Stimulated activated CD4-positive, alpha-beta T cell treated with anti-CD3 and anti-CD28 coated beads, Interleukin-4, amount 100 ng/mL, for 24 hours (primary cell): ENCODE data around the gene SLC29A3.
A peak's percentile ranks its signal among the peaks of the same experiment; 100 is the strongest.
"Not testable (repeated sequence)": the region's sequence is repeated elsewhere in the genome, so short reads cannot be mapped to it uniquely, and the experiment has no call there.

Experiments
- DNase-seq: peaks from one replicate; pipeline ENCODE4 v3.0.0-alpha.2; 2020

Gene SLC29A3

GRCh38 chr10:71284544-71285179 is 34.4 kb upstream of the SLC29A3 start:
- DNase-seq: no peak

- DNase-seq: peak; percentile 32
Measured at GRCh38 chr10:71285180-71285545, 33.9 kb upstream of the SLC29A3 start.

GRCh38 chr10:71285986-71286385 is 33.1 kb upstream of the SLC29A3 start:
- DNase-seq: no peak

GRCh38 chr10:71286521-71287294 is 32.4 kb upstream of the SLC29A3 start:
- no peak for DNase-seq

- DNase-seq: no peak
Measured at GRCh38 chr10:71287456-71287855, 31.6 kb upstream of the SLC29A3 start.

- DNase-seq: no peak
Measured at GRCh38 chr10:71288461-71288860, 30.6 kb upstream of the SLC29A3 start.

- DNase-seq: no peak
Measured at GRCh38 chr10:71289421-71290130, 29.5 kb upstream of the SLC29A3 start.

- DNase-seq: no peak
Measured at GRCh38 chr10:71290331-71290730, 28.7 kb upstream of the SLC29A3 start.

- DNase-seq: no peak
Measured at GRCh38 chr10:71290806-71291527, 28.1 kb upstream of the SLC29A3 start.

GRCh38 chr10:71291528-71291900 is 27.5 kb upstream of the SLC29A3 start:
- no peak for DNase-seq

GRCh38 chr10:71292624-71293445 is 26.2 kb upstream of the SLC29A3 start:
- no peak for DNase-seq

- DNase-seq: no peak
Measured at GRCh38 chr10:71293446-71294084, 25.5 kb upstream of the SLC29A3 start.

- DNase-seq: no peak
Measured at GRCh38 chr10:71294091-71294561, 24.9 kb upstream of the SLC29A3 start.

GRCh38 chr10:71294856-71295255 is 24.2 kb upstream of the SLC29A3 start:
- DNase-seq: no peak

GRCh38 chr10:71295641-71296040 is 23.4 kb upstream of the SLC29A3 start:
- no peak for DNase-seq

GRCh38 chr10:71296086-71296485 is 23.0 kb upstream of the SLC29A3 start:
- no peak for DNase-seq

- DNase-seq: not testable (repeated sequence)
Measured at GRCh38 chr10:71296811-71297210, 22.2 kb upstream of the SLC29A3 start.

GRCh38 chr10:71297343-71297742 is 21.7 kb upstream of the SLC29A3 start:
- no peak for DNase-seq

- no peak for DNase-seq
Measured at GRCh38 chr10:71299071-71299785, 19.8 kb upstream of the SLC29A3 start.

GRCh38 chr10:71300555-71301370 is 18.3 kb upstream of the SLC29A3 start:
- no peak for DNase-seq
